Chondrocyte (in vitro differentiated cells): ENCODE data around the gene TRABD2A. TPM values are rescaled to one million over a fixed set of nuclear protein-coding genes. Genes with fewer than 3 reads are reported as not detected.

Source experiments
- DNase-seq: peaks from one replicate; pipeline ENCODE4 v3.0.0; 2021; ENCODE audit warnings: mixed read lengths, low spot score
- H3K27ac Mint-ChIP-seq: one replicate; pipeline ENCODE4 v1.8.0; 2021; ENCODE audit warnings: mild to moderate bottlenecking, moderate library complexity, mixed read lengths; ENCODE audit not compliant: unreplicated experiment
- H3K27me3 Mint-ChIP-seq: 2 replicates; pipeline ENCODE4 v1.8.0; 2021; ENCODE audit warnings: low read depth, mixed read lengths
- H3K36me3 Mint-ChIP-seq: 2 replicates; pipeline ENCODE4 v1.8.0; 2021; ENCODE audit warnings: low read depth, mixed read lengths
- H3K4me1 Mint-ChIP-seq: 2 replicates; pipeline ENCODE4 v1.8.0; 2021; ENCODE audit warnings: low read depth, mild to moderate bottlenecking, mixed read lengths
- H3K4me3 Mint-ChIP-seq: one replicate; pipeline ENCODE4 v1.8.0; 2021; ENCODE audit warnings: mild to moderate bottlenecking, moderate library complexity, mixed read lengths; ENCODE audit not compliant: unreplicated experiment
- H3K9me3 Mint-ChIP-seq: 2 replicates; pipeline ENCODE4 v1.8.0; 2021; ENCODE audit warnings: low read depth, mixed read lengths
- CTCF ChIP-seq: fragments of 200-600 bp; sonication (generic); IDR thresholded peaks from 2 replicates; pipeline ENCODE4 v1.5.0; 2021; ENCODE audit warnings: antibody characterized with exemption, mild to moderate bottlenecking, moderate library complexity
- total RNA-seq: library from RNA; stranded (reverse); gene quantifications from 3 replicates; pipeline ENCODE4 v1.2.1, GENCODE V29; 2021

TRABD2A gene
- total RNA-seq, 1 donor from 2014 or later = 0.37 TPM

- no peak for TF ChIP-seq CTCF
- DNase-seq = no peak
- Mint-ChIP-seq H3K36me3 (no peaks in the 10 kb centered on the region), H3K4me3 (no peak overlapping the region), H3K27me3 (peaks cover 45% of the 10 kb centered on the region), H3K27ac (no peak overlapping the region), H3K4me1 (no peaks in the 10 kb centered on the region), H3K9me3 (peaks cover 5% of the 10 kb centered on the region)
These were observed 26.0 kb downstream of the TRABD2A start for GRCh38 chr2:84854850-84855249.

- no peak for DNase-seq
- H3K36me3 Mint-ChIP-seq = no peaks in the 10 kb centered on the region
- no peaks in the 10 kb centered on the region for H3K4me1 Mint-ChIP-seq
- peaks cover 36% of the 10 kb centered on the region for H3K27me3 Mint-ChIP-seq
- TF ChIP-seq CTCF = no peak
- no peak overlapping the region for H3K4me3 Mint-ChIP-seq
- peaks cover 5% of the 10 kb centered on the region for H3K9me3 Mint-ChIP-seq
- H3K27ac Mint-ChIP-seq = no peak overlapping the region
These were observed 29.0 kb downstream of the TRABD2A start for GRCh38 chr2:84851876-84852275.

- Mint-ChIP-seq H3K9me3 (peaks cover 5% of the 10 kb centered on the region), H3K36me3 (no peaks in the 10 kb centered on the region), H3K4me1 (peaks cover 4% of the 10 kb centered on the region), H3K4me3 (no peak overlapping the region), H3K27ac (no peak overlapping the region), H3K27me3 (peaks cover 23% of the 10 kb centered on the region)
- no peak for TF ChIP-seq CTCF
- DNase-seq = no peak
These were observed 30.4 kb downstream of the TRABD2A start for GRCh38 chr2:84850471-84850870.

- Mint-ChIP-seq H3K9me3 (peaks cover 5% of the 10 kb centered on the region), H3K27ac (no peak overlapping the region), H3K36me3 (no peaks in the 10 kb centered on the region), H3K4me3 (no peak overlapping the region), H3K27me3 (peaks cover 13% of the 10 kb centered on the region), H3K4me1 (peaks cover 4% of the 10 kb centered on the region)
- no peak for DNase-seq
- TF ChIP-seq CTCF = no peak
These were observed 31.5 kb downstream of the TRABD2A start for GRCh38 chr2:84849271-84849952.

- no peak overlapping the region for H3K27ac Mint-ChIP-seq
- no peak for TF ChIP-seq CTCF
- H3K27me3 Mint-ChIP-seq = peaks cover 13% of the 10 kb centered on the region
These were observed 33.4 kb downstream of the TRABD2A start for GRCh38 chr2:84847326-84848050.

More at GRCh38 chr2:84847326-84848050, 33.4 kb downstream of the TRABD2A start:
- Mint-ChIP-seq H3K4me1 (peaks cover 4% of the 10 kb centered on the region), H3K9me3 (no peaks in the 10 kb centered on the region), H3K4me3 (no peak overlapping the region), H3K36me3 (no peaks in the 10 kb centered on the region)
- DNase-seq = no peak
